NCI-H1930 (cell line): ENCODE results near the gene BYSL.
"Not testable (repeated sequence)": the region's sequence is repeated elsewhere in the genome, so short reads cannot be mapped to it uniquely, and the experiment has no call there.

Experiments used
- DNase-seq, 2 experiments: peaks; one replicate each; lab custom pipeline; 2025; lab: John Stamatoyannopoulos, UW

The BYSL gene

DNA sequence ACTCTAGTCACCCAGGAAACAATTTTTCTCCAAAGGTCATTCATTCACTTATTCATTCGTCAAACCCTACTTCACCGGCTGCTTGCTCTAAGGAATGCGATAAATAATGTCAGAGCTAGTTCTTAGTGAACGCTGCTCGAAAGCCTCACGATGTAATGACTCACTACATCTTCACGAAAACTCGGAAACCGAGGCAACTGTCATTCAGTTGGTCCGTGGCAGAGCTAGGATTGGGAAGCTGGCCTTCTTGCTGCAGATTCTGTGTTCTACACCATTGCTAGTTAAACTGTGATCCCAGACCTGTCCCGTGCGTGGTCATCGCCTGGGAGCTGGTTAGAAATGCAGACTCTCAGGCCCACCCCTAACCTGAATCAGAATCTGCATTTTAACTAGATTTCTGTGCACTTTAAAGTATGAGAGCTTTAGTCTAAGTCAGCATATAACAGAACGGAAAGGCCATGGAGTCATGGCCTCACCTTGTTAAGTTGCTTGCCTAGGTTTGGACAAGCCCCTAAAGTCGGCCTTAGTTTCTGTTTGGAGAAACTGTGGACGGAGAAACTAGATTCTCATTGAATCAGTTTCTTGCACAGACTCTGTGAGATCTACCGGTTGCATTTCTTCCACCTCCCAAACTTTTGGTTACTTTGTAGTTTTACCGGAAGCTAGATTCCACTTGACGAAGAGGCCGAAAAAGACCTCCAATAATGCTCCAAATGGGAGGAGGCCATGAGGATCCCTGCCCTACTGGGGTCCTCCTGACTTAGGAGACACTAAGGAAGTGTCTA lies 21.0 kb downstream of the BYSL start:
- no peak for DNase-seq

DNA sequence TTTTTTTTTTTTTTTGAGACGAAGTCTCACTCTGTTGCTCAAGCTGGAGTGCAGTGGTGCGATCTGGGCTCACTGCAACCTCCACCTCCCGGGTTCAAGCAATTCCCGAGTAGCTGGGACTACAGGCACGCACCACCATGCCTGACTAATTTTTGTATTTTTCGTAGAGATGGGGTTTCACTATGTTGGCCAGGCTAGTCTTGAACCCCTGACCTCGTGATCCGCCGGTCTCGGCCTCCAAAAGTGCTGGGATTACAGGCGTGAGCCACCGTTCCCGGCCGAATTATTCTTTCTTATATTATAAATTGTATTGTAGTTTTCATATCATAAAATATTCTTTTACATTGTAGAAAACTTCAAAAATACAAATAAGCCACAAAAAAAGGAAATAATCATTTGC lies 21.6 kb downstream of the BYSL start:
- not testable (repeated sequence) for DNase-seq

DNA sequence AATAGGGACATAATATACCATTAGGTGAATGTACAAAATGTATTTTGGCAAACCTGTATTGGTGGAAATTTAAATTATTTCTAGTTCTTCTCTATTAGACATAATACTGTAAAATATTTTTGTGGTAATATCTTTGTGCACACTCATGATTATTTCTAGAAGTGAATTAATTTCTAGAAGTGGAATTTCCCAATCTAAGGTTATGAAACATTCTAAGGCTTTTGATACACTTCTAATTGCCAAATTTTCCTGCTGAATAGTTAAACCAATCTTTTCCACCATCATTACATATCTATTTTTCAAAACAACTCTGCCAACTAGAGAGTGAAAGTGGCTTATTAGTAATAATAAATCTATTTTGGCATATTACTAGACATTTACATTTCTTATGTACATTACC lies 22.2 kb downstream of the BYSL start:
- DNase-seq: no peak

DNA sequence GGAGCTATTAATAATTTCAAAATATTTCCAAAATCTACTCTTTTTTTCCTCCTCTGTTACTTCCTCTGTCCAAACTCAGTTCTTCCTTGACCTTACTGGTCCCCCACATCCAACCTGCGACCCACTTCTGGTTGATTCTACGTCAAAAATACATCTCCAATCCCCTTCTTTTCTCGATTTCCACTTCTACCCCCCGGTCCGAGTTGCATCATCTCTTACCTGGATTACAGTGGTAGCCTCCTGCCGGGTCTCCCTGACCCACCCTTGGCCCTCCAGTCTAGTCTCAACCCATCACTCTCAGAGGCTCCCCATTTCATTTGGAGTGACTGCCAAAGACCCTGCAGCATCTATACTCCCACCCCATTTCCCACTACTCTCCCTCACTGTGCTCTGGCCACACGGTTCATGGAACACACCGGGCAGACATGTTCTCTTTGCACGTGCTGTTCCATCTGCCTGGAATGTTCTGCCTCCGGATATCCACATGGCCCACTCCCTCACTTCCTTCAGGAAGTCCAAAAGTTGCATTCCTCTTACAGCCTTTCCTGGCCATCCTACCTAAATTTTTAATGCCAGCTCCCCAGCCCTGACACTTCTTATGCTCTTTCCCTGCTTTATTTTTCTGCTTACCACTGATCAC lies 26.4 kb downstream of the BYSL start:
- no peak for DNase-seq

- DNase-seq: no peak
These were observed 33.4 kb downstream of the BYSL start for GRCh38 chr6:41954668-41955067.

DNA sequence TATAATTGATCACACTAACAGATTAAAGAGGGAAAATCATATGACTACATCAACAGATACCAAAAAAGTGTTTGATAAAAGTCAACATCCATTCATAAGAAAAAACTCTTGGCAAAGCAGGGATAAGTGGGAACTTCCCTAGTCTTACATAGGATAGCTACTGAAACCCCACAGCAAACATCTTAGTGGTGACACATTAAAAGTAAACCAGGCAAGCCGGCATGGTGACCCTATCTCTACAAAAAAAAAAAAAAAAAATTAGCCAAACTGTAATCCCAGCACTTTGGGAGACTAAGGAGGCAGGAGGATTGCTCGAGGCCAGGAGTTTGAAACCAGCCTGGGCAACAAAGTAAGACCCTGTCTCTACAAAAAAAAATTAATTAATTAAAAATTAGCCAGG lies 34.1 kb downstream of the BYSL start:
- no peak for DNase-seq

- no peak for DNase-seq
These were observed 35.8 kb downstream of the BYSL start for GRCh38 chr6:41957117-41957516.

DNA sequence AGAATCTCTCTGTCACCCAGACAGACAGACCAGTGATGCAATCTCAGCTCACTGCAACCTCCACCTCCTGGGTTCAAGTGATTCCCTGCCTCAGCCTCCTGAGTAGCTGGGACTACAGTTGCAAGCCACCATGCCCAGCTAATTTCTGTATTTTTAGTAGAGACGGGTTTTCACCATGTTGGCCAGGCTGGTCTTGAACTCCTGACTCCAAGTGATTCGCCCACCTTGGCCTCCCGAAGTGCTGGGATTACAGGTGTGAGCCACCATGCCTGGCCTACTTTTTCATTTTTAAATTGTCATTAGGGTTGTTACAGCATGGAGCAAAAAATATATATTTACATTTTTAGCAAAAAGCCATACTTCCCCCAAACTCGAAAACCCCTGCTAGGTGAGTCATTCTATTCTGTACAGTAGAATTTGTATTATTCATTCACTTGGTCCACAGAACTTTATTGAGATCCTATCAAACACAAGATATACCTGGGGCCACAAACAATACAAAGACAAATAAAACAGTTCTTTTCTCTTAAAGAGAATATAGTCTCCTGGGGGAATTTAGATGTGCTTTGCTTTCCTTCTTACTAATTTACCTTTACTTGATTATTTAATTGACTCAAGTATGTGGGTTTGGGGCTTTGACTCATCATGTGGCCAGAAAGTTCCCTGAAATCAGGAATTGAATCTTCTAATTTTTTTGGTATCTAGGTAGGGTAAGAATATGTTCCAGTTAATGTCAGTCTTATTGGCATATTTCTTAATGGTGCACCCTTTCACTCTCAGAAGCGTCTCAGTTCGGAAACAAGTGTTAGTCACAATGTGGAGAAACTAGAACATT lies 36.9 kb downstream of the BYSL start:
- no peak for DNase-seq

GRCh38 chr6:41960028-41960427 lies 38.7 kb downstream of the BYSL start:
- no peak for DNase-seq

DNA sequence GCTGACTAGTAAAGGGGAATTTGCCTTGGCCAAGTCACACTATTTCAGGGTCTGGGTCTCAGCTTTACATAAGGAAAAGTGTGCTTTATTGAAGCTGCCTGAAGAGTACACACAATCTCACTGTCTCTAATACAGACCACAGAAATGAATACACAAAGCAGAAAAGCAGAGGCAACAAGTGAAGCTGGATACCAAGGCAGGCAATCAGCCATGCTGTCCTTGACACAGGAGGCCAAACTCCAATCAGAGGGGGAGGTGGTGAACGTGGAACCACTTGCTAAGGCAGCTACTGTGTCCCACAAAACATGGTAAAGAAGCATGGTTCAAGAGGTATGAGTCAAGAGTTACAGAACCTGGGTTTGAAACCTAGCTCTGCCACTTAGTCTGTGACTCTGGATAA lies 42.1 kb downstream of the BYSL start:
- no peak for DNase-seq

DNA sequence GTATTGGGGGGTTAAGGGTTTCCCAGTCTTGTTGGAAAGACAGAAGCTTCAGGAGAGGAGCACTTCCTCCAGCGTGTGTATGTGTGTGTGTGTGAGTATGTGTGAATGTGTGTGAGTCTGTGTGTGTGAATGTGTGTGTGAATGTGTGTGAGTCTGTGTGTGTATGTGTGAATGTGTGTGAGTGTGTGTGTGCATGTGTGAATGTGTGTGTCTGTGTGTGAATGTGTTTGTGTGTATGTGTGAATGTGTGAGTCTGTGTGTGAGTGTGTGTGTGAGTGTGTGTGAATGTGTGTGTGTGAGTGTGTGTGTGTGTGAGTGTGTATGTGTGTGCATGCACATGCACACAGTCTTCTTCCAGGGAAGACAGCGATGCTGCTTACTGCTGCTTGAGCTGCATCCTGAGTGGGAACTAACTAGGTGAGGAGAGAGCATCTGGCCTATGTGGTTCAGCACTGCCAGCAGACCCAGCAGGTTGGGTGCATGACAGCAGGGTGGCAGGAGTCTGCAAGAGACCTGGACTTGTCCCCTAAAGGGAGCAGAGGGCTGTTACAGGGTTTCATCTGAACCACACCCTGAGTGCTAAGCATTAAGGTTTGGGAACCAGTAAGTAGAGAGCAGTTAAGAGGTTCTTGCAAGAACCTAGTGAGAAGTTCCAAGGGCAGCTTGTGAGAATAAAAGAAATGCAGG lies 43.0 kb downstream of the BYSL start:
- DNase-seq: no peak

DNA sequence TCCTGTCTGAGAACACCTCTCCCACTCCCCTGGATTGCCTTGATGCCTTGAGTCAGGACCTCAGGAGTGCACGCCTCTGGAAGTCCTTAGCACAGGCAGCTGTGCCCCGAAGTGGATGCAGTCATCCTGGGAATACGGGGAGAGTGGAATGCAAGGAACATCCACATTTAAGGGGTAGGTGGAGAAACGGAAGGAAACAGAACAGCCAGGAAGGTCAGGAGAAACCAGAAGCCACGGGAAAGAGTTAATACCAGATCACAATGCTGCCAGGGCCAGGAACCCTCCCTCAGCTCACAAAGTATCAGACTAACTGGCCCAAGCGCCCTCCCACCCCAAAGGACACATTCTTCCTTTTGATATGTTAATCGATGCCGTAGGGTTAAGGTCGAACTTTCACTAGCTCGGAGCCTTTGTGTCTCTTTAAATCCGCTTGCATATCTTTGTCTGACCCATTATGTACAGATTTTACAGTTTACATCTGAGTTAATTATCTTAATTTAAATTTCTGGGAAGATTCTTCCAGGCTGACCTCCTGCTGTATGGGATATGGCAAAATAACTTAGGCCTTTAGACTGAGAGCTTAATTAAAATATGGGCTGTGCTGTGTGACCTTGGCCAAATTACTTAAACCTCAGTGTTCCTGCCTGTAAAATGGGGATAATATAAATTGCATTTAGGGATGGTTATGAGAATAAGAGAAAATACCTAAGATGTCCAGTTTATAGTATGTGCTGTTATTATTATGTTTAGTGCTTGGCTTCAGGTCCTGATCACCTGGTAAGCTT lies 44.3 kb downstream of the BYSL start:
- DNase-seq: no peak

DNA sequence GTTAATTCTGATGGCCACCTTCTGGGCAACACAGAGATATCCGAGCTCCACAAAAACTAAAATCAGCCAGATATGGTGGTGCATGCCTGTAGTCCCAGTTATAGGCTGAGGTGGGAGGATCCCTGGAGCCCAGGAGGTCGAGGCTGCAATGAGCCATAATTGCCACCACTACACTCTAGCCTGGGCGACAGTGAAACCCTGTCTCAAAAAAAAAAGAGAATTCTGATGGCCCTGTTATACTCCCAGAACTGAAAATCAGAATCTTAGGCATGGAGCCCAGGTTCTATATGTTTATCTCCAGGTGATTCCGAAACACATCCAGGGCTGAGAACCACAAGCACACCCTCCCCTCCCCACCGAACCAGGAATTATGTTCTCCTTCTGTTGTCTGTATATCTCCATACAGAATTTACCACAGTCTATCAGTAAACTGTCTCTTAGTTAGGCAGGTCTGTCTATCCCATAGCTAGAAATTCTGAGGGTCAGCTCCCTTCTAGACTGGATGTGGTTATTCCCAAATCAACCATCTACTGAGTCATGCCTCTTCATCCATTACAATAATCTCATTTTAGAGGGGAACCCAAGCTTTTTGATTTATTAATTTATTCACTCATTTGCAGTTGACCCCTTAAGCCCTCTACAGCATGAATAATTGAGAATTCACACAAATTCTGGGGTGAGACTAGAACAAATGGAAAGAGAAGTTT lies 45.1 kb downstream of the BYSL start:
- no peak for DNase-seq

DNA sequence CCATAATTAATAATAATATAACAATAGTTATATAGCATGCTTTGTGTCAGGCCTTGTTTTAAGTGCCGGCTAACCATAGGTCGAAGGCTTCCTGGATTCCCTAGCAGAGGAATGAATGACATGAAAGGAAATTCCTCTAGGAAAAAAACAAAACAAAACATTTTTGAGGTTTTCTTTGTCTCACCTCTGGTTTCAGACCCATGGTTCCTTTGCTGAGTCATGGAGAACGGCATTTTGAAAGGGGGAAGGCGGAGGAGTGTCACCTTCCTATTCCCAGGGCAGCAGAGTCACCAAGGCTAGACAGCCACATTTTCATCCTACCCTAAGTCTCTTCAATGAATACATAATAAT lies 45.6 kb downstream of the BYSL start:
- no peak for DNase-seq

- no peak for DNase-seq
These were observed 46.3 kb downstream of the BYSL start for GRCh38 chr6:41967312-41968287.

DNA sequence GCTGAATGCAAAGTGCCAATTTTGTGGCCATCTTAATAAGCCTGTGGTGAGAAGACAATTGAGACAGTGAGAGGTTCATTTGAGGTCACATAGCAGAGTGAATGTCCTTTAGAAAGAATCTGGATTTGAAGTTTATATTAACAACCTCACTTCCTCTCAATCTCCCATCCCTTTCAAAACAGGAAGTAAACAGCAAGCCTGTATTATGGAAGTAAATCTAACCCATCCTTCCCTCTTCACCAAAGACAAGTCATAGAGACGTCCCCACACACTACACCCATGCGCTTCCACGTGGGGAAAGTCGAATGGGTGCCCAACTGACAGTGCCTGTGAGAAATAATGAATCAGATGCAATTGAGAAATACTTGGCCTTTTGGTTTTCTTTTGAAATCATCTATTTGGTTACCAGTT lies 49.1 kb downstream of the BYSL start:
- no peak for DNase-seq

- no peak for DNase-seq
These were observed 51.5 kb downstream of the BYSL start for GRCh38 chr6:41972826-41973225.

- DNase-seq: no peak
These were observed 53.1 kb downstream of the BYSL start for GRCh38 chr6:41974281-41974825.

GRCh38 chr6:41975276-41975675 lies 54.0 kb downstream of the BYSL start:
- DNase-seq: no peak
